HG02970 (cell line): ENCODE data around the gene BTRC.

Experiments
- ATAC-seq: cut with Tn5 transposase; IDR thresholded peaks from one replicate; pipeline ENCODE4 v1.9.1; 2021; ENCODE audit warnings: mild to moderate bottlenecking, moderate library complexity, moderate number of reproducible peaks; ENCODE audit not compliant: unreplicated experiment, low FRiP score

Gene BTRC

GRCh38 chr10:101564490-101564991 lies 210.6 kb downstream of the BTRC start:
- no peak for ATAC-seq

GRCh38 chr10:101565370-101565900 lies 211.5 kb downstream of the BTRC start:
- ATAC-seq, result no peak

- ATAC-seq, result no peak
These were observed 212.0 kb downstream of the BTRC start for GRCh38 chr10:101565936-101566332.

- no peak for ATAC-seq
These were observed 212.6 kb downstream of the BTRC start for GRCh38 chr10:101566333-101567164.

GRCh38 chr10:101567165-101568006 lies 213.4 kb downstream of the BTRC start:
- ATAC-seq, result no peak

GRCh38 chr10:101568054-101568745 lies 214.2 kb downstream of the BTRC start:
- no peak for ATAC-seq

- ATAC-seq, result no peak
These were observed 215.3 kb downstream of the BTRC start for GRCh38 chr10:101569323-101569621.

- no peak for ATAC-seq
These were observed 215.9 kb downstream of the BTRC start for GRCh38 chr10:101569622-101570427.

GRCh38 chr10:101570428-101571270 lies 216.7 kb downstream of the BTRC start:
- ATAC-seq, result no peak

- no peak for ATAC-seq
These were observed 217.4 kb downstream of the BTRC start for GRCh38 chr10:101571271-101571925.

- ATAC-seq, result no peak
These were observed 218.2 kb downstream of the BTRC start for GRCh38 chr10:101572126-101572525.

GRCh38 chr10:101572785-101573184 lies 218.8 kb downstream of the BTRC start:
- no peak for ATAC-seq

- no peak for ATAC-seq
These were observed 220.2 kb downstream of the BTRC start for GRCh38 chr10:101573885-101574753.

- ATAC-seq, result no peak
These were observed 221.1 kb downstream of the BTRC start for GRCh38 chr10:101575091-101575490.

GRCh38 chr10:101575580-101576210 lies 221.7 kb downstream of the BTRC start:
- ATAC-seq, result no peak

- no peak for ATAC-seq
These were observed 222.4 kb downstream of the BTRC start for GRCh38 chr10:101576211-101576863.
